ENCODE results near the gene RREB1. TPM values are rescaled to one million over a fixed set of nuclear protein-coding genes. Genes with fewer than 3 reads are reported as not detected.

RREB1 gene
- total and polyA plus RNA-seq, 7 donors: 6.0 to 31.9 (median 20.7) TPM

DNA sequence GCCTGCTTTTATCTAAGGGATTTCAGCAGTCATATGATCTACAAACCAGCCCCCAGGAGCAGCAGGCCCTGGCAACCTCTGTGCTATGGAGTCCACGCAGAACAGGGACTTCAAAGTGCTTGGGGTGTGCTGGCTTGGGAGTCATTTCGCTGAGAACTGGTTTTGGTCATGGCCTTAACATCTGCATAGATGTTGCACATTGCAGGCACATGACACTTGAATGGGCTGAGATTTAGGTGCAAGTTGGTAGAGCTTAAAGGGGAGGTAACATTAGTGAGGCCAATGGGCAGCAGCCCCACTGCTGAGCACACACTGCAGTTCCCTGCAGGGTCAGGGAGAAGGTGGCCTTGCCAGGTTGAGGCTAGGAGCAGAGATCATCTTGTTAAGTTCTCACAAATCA is 43.6 kb downstream of the RREB1 start:
- H3K4me3 ChIP-seq: no peak overlapping the region
- intact Hi-C loops (cut with DNase I): no loop called here
- H3K9me3 ChIP-seq: no peaks in the 10 kb centered on the region
- 85 to 90% methylated on average over 2 of the region's 2 CpGs for WGBS, 2 donors
- H3K27ac ChIP-seq: peak overlapping the region in 2 of 4 donors; percentile 7 to 22
- TF ChIP-seq POLR2A (IDR thresholded peaks at IDR 0.05) (no peak), POLR2AphosphoS5 (IDR thresholded peaks at IDR 0.05) (no peak)
- peaks cover 0 to 75% (median 69%) of the 10 kb centered on the region in 4 donors for H3K4me1 ChIP-seq
- H3K27me3 ChIP-seq: no peaks in the 10 kb centered on the region
- H3K36me3 ChIP-seq: no peaks in the 10 kb centered on the region
- no peak for DNase-seq

DNA sequence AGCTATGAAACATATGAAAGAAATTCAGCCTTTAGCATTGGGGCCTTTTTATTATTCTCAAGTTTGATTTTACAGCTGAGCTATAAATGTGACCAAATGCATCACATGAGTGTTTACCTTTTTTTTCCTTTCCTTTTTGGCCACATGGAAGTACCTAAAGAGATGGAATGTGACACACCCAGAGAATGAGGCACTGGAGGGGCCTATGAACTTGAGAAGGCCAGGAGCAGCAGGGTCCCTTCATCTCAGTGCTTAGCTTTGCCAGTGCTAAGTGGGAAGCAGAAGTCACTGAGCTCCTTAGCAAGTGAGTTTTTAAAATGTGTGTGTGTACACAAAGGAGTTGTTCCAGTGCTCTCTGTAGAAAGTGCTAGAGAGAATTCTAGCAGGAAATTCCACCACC is 44.7 kb downstream of the RREB1 start:
- Histone ChIP-seq H3K27me3 (no peaks in the 10 kb centered on the region), H3K4me1 (peaks cover 0 to 74% (median 69%) of the 10 kb centered on the region in 4 donors), H3K4me3 (no peak overlapping the region), H3K9me3 (no peaks in the 10 kb centered on the region), H3K27ac (peak overlapping the region in 2 of 4 donors; percentile 2 to 17), H3K36me3 (no peaks in the 10 kb centered on the region)
- intact Hi-C loops (cut with DNase I): no loop called here
- no peak for TF ChIP-seq POLR2AphosphoS5 (IDR thresholded peaks at IDR 0.05)
- TF ChIP-seq, protein P1, sequence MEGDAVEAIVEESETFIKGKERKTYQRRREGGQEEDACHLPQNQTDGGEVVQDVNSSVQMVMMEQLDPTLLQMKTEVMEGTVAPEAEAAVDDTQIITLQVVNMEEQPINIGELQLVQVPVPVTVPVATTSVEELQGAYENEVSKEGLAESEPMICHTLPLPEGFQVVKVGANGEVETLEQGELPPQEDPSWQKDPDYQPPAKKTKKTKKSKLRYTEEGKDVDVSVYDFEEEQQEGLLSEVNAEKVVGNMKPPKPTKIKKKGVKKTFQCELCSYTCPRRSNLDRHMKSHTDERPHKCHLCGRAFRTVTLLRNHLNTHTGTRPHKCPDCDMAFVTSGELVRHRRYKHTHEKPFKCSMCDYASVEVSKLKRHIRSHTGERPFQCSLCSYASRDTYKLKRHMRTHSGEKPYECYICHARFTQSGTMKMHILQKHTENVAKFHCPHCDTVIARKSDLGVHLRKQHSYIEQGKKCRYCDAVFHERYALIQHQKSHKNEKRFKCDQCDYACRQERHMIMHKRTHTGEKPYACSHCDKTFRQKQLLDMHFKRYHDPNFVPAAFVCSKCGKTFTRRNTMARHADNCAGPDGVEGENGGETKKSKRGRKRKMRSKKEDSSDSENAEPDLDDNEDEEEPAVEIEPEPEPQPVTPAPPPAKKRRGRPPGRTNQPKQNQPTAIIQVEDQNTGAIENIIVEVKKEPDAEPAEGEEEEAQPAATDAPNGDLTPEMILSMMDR (IDR thresholded peaks at IDR 0.05): no peak
- TF ChIP-seq POLR2A (IDR thresholded peaks at IDR 0.05): no peak
- no peak for TF ChIP-seq EP300 (IDR thresholded peaks at IDR 0.05)
- DNase-seq: no peak

DNA sequence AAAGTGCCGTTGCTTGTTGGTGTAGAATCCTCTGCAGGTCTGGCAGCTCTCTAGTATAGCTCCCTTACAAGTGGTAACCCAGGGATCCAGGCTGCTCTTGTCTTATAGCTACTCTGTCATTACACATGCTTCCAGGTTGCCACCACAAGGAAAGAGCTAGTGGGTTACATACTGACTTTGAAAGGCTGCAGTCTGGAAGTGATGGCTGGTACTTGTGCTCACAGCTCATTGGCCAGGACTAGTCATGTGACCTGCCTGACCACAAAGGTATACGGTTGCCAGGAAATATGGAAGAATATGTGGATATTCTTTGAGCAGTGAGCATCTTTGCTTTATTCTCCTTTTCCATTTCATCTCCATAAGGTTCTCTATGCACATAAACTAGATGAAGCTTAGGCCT is 46.0 kb downstream of the RREB1 start:
- Histone ChIP-seq H3K36me3 (no peaks in the 10 kb centered on the region), H3K27ac (no peak overlapping the region), H3K4me3 (no peak overlapping the region), H3K27me3 (no peaks in the 10 kb centered on the region), H3K9me3 (no peaks in the 10 kb centered on the region), H3K4me1 (peaks cover 0 to 70% (median 65%) of the 10 kb centered on the region in 4 donors)
- no peak for DNase-seq
- TF ChIP-seq POLR2A (IDR thresholded peaks at IDR 0.05): no peak
- TF ChIP-seq, protein P1 (IDR thresholded peaks at IDR 0.05): no peak
- no peak for TF ChIP-seq POLR2AphosphoS5 (IDR thresholded peaks at IDR 0.05)
- WGBS, 2 donors: 66 to 70% methylated on average over 2 of the region's 2 CpGs
- intact Hi-C loops (cut with DNase I): no loop called here

DNA sequence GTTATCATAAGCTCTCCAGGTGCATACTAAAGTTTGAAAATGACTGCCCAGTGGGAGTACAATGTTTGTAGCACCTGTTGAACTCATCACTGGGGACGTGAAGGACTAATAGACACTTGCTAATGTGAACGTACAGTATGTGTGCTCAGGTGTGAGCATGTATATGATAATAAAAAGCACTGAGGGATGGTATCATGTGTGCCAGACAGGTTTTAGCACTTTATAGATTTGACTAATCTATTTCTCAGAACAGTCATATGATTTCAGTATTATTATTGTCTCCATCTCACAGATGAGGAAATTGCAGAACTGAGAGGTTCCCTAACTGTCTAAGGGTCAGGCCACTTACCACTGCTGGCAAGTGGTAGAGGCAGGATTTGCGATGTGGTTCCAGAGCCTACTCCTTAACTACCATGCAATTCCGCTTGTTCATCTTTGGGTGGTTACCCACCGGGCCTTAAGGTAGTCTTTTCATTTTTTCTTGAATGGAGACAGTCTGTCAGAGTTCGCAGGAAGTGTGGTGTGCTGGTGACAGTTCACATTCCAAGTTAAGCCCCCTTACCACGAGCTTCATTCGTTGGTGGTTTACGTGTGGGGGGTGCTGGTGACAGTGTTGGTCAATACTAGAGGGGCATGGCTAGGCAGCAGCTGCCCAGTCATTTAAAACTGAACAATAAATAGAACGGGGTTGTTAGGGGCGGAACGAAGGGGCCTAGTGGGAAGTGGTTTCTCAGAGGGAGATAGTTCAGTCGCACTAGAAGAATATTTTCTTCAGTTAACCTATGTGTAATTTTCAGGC is 46.8 kb downstream of the RREB1 start:
- TF ChIP-seq POLR2A (IDR thresholded peaks at IDR 0.05) (no peak), EP300 (IDR thresholded peaks at IDR 0.05) (no peak), POLR2AphosphoS5 (IDR thresholded peaks at IDR 0.05) (no peak)
- TF ChIP-seq, protein P1 (IDR thresholded peaks at IDR 0.05): no peak
- Histone ChIP-seq H3K27ac (peak overlapping the region in 1 of 4 donors; percentile 64), H3K4me1 (peaks cover 0 to 70% (median 66%) of the 10 kb centered on the region in 4 donors), H3K9me3 (no peaks in the 10 kb centered on the region), H3K36me3 (no peaks in the 10 kb centered on the region), H3K27me3 (no peaks in the 10 kb centered on the region), H3K4me3 (no peak overlapping the region)
- WGBS, 2 donors: 56 to 71% methylated on average over 13 of the region's 13 CpGs
- intact Hi-C loops (cut with DNase I): no loop called here
- DNase-seq: no peak

DNA sequence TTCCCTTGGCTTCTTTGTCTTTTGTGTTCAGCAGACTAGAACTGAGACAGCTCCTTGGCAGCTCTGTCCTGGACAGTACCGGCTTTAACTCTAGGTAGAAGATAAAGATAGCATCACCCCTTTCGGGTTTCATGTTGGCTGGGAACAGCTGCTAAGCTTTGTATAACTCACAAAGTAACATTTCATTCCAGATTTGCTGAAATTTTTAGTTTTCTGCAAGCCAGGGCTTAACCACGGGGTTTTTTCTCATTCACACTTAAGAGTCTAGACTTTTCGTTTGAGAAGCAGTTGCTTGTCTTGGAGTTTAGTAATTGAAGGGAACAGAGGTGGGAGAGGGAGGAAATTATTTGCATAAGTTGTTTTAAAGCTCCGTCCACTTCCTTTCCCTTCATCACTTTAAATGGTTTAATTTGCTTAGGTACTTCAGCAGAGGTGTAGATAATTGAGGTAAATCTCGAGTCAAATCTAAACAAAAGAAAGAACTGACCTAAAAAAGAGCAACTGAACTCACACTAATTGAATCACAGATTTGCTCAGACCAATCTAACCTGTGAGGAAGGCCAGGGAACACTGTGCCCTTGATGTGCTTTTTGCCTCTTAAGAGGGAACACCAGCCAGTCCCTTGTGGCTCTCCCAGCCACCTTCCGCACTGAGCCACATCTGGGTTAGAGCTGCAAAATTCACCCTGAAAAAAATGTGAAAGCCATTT is 48.3 kb downstream of the RREB1 start:
- Histone ChIP-seq H3K27me3 (no peaks in the 10 kb centered on the region), H3K9me3 (no peaks in the 10 kb centered on the region), H3K4me1 (peaks cover 0 to 70% (median 63%) of the 10 kb centered on the region in 4 donors), H3K36me3 (no peaks in the 10 kb centered on the region), H3K27ac (peak overlapping the region; percentile 39 to 67 (median 52)), H3K4me3 (no peak overlapping the region)
- TF ChIP-seq POLR2AphosphoS5 (IDR thresholded peaks at IDR 0.05) (no peak), POLR2A (IDR thresholded peaks at IDR 0.05) (no peak), EP300 (IDR thresholded peaks at IDR 0.05) (no peak)
- TF ChIP-seq, protein P1 (IDR thresholded peaks at IDR 0.05): no peak
- intact Hi-C loops (cut with DNase I): no loop called here
- WGBS, 2 donors: 43 to 52% methylated on average over 7 of the region's 7 CpGs
- no peak for DNase-seq

Measured in sigmoid colon (tissue), 7 donors.